NCI-H1694 (cell line): ENCODE data around the gene DDX49.

Source experiments
- DNase-seq: peaks from one replicate; lab custom pipeline; 2025; lab: John Stamatoyannopoulos, UW

DDX49 gene

DNA sequence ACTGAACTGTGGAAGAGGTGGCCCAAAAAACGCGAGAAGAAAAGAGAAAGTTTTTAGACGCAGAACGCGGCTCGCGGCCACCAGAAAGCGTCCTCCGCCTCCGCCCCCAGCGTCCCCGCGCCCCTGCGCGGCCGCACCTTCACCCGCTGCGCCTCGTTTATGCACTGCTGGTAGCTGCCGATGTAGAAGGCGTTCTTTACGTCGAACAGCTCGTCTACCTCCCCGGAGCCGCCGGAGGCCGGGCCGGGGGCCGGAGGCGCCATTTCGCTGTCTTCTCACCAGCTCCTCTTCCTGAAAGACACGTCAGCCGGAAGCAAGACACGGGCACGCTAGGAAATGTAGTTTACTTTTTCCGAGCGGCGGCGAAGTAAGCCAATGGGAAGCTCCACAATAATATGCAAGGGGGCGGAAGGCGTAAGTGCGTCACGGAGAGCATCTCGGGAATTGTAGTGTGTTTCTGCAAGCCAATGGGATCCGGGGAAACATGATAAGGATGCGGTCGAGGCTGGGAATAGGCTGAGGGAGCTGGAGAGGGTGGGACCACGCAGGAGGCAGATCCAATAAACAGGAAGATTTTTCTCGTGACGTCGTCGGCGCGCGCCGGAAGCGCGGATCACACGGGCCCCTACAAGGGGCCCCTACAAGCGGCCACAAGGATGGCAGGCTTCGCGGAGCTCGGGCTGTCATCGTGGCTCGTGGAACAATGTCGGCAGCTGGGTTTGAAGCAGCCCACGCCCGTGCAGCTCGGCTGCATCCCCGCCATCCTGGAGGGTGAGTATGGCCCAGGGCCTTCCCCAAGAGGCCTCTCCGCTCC lies at the start of gene DDX49, which contains the start of gene COPE:
Gene DDX49, plus strand, starts transcription at position 630 of the 814 bp plus-strand sequence. Its CDS starts 27 bp downstream, at position 657.
Gene COPE, minus strand, starts transcription at position 302 of the 814 bp plus-strand sequence. Its CDS starts 39 bp downstream, at position 263.
- peak; percentile 99 for DNase-seq

GRCh38 chr19:18869781-18870530 lies 49.6 kb upstream of the DDX49 start:
- no peak for DNase-seq

DNA sequence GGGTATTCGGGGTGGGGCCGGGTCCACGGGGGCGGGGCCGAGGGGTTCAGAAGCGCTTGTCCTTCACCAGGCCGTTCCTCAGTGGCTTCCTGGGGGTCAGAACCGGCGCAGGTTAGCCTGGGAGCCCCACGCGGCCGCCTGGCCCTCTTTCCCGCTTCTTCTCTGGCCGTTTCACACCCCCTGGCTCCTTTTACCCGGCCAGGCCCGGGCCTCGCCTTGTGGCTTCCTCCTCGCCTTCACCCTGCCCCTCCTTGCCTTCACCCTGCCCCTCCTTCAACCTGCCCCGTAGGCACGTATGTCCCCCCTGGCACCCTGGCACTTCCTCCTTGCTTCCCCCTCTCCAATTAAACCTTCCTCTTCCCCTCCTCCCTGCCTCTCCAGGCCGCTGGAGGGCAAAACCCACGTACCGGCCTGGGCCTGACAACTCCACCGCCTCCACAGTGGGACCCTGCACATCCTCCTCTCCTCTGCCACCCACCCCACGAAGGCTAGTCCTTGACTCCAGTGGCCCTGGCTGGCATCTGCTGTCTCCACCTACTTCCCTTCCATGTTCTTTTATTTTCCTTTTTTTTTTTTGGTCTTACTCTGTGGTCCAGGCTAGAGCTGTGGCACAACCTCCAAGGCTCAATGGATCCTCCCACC lies 48.9 kb upstream of the DDX49 start:
- DNase-seq, result no peak

DNA sequence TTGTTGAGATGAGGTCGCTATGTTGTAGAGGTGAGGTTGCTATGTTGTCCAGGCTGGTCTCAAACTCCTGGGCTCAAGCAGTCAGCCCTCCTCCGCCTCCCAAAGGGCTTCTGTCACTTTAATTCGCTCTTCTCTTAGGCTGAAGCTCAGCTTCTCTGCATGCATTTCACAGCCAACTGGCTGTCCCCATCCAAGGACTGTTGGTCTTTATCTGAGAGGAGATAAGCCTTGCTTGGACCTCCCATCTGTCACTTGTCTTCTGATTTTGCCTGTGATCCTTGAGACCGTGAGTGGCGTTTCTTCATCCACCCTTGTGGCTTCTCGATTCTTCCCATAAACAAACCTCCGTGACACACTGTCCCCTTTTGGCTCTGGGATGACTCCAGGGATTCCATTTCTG lies 48.0 kb upstream of the DDX49 start:
- no peak for DNase-seq

- DNase-seq, result no peak
Measured at GRCh38 chr19:18875726-18876125, 43.8 kb upstream of the DDX49 start.

DNA sequence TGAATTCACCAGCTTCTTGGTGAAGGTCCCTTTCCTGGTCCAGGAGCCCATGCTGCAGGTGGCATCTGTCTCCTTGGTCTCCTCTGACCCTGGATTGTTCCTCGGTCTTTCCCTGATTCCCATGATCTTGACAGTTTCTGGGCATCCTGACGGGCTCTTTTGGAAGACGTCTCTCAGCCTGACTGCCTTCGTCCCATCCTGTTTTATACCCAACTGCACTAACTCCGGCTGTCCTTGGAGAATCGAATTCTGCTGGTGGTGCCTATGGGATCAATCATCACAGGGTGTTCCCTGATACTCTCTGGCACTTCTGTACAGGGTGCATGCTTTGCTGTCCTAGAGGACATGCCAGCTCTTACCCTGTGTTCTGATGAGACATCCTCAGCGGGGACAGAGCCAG lies 42.6 kb upstream of the DDX49 start:
- DNase-seq, result no peak

- no peak for DNase-seq
Measured at GRCh38 chr19:18878058-18878797, 41.3 kb upstream of the DDX49 start.

DNA sequence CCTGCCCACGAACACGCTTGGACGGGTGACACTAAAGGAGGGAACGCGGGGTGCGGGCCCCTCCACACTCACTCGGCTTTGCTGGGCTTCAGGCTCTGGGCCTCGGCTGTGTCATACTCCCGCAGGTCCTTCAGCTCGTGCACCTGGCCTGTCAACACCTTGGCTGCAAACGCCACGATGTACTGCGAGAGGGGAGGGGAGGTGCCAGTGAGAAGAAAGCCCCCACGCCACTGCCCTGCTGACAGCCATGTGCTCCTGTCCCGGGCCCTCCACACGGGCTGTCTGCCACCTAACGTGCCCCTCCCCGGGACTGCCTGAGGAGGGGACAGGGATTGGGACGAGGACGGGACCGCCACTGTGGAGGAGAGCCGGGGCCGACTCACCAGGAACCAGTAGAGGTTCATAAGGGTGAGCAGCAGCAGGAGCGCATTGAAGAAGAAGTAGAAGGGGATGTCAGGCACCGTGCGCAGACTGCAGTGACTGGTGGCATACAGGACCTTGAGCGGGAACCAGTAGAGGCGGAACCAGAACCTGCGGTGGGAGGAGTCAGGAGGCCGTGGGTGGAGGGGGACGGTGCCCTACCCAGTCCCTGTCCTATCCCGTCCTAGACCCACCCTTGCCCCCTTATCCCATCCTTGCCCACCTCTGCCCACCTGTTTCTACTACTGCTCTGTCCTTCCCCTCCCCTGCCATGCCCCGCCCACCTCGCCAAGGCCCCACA lies 40.5 kb upstream of the DDX49 start:
- no peak for DNase-seq

- DNase-seq, result no peak
Measured at GRCh38 chr19:18879579-18880373, 39.7 kb upstream of the DDX49 start.

DNA sequence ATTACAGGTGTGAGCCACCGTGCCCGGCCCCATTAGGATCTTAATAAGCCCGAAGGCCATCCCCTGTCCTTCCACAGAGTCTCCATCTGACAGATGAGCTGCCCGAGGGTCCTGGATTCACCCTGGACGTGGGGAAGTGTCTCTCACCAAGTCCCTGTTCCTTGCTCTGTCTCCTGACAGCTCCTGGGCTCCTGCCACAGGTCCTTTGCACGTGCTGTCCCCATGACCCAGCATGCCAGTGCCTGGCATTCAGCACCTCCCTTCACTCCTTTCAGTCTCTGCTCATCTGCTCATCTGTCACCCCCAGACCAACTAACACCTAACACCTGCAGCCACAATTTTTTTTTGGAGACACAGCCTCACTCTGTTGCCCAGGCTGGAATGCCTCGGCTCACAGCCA lies 38.0 kb upstream of the DDX49 start:
- DNase-seq, result no peak

DNA sequence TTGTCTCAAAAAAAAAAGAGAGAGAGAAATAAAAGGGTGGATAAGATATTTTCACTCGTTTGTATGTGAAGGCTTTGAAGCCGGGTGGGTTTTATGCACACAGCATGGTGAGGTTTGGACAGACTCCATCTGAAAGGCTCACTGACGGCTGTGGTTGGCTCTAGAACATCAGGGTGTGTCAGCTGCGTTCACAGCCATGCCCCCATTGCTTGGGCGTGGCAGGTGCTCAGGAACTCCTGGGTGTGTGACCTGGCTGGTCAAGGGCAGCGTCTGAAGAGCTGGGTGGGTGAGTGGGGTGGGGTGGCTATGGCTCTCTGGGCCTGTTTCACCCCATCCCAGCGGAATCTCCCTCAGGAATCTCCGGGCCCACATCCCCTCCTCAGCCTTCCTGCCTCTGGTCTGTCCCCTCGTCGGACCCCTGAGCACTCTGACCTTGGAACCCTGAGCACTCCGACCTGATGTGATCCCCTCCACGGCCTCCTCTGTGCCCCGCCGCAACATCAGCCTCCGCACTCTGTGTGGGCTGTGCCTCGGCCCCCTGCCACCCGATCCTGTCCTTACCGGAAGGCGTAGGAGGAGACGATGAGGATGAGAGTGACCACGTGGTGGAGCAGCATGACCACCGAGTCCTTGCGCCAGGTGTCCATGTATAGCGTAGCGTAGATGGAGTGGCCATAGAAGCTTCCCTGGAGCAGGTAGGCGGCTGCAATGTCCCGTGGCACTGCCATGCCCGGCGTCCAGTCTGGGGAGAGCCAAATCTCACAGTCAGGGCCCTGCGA lies 35.8 kb upstream of the DDX49 start:
- no peak for DNase-seq

GRCh38 chr19:18886972-18887371 lies 32.5 kb upstream of the DDX49 start:
- no peak for DNase-seq

GRCh38 chr19:18889949-18890745 lies 29.4 kb upstream of the DDX49 start:
- DNase-seq, result no peak

DNA sequence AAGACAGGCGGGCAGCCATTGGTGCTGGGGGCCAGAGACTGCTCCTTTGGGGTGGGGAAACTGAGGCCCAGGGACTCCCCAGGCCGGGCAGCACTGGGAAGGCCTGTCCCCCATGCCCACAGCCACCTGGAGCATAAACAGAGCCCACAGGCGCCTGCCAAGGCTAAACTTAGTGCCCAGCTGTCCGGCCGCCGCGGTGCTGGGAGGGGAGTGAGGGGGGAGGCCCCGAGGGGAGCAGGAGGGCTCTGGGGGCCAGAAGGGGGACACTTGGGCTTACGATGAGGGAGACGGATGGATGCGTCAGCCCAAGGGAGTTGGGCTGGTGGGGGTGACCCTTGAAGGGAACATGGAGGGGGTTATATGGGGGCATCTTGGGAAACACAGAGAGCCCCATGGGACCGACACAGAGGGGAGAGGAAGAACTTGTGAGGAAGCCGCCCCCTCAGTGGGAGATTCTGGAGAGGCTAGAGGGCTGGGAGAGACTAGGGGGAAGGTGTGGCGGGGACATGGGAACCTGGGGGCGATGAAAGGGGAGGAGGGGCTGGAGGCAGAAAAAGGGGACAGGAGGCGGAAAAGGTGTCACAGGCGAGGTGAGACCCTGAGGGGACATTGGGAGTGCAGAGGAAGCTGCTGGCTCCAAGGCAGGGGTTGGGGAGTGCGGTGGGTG lies 25.8 kb upstream of the DDX49 start:
- DNase-seq, result no peak

- DNase-seq, result peak; percentile 85
Measured at GRCh38 chr19:18894254-18895037, 25.1 kb upstream of the DDX49 start.

- DNase-seq, result no peak
Measured at GRCh38 chr19:18895038-18895823, 24.3 kb upstream of the DDX49 start.
